MCF 10A (cell line): ENCODE measurements around the gene LMF1. TPM values are rescaled to one million over a fixed set of nuclear protein-coding genes. Genes with fewer than 3 reads are reported as not detected.
"Not testable (repeated sequence)": the region's sequence is repeated elsewhere in the genome, so short reads cannot be mapped to it uniquely, and the experiment has no call there.

Source experiments
- BruUV-seq: library from RNA; stranded (reverse); fragments of 400-500 nt; replicated peaks from 2 replicates; lab custom pipeline; 2021; lab: Mats Ljungman, UMichigan
- CTCF ChIA-PET: fragments of 300-600 bp; sonication (Branson Sonifier 250); formaldehyde crosslinking; extraction: SDS; loops from one replicate; lab custom pipeline; 2021; ENCODE audit warnings: antibody characterized with exemption, inconsistent platforms; lab: Yijun Ruan, JAX
- POLR2A ChIA-PET: fragments of 300-600, 350-650 bp; sonication (Branson Sonifier 250); formaldehyde crosslinking; extraction: SDS; loops from one replicate; lab custom pipeline; 2020; ENCODE audit warnings: antibody characterized with exemption, inconsistent platforms; lab: Yijun Ruan, JAX
- DNase-seq: peaks from one replicate; pipeline ENCODE4 v3.0.0-alpha.2; 2018; ENCODE audit not compliant: unreplicated experiment
- H3K27ac Mint-ChIP-seq: one replicate; pipeline ENCODE4 v1.8.0; 2022; ENCODE audit warnings: mild to moderate bottlenecking, low read depth, mixed read lengths; ENCODE audit not compliant: unreplicated experiment
- H3K27me3 Mint-ChIP-seq: one replicate; pipeline ENCODE4 v1.8.0; 2022; ENCODE audit warnings: mixed read lengths; ENCODE audit not compliant: insufficient read depth, unreplicated experiment
- H3K36me3 Mint-ChIP-seq: one replicate; pipeline ENCODE4 v1.8.0; 2022; ENCODE audit warnings: mild to moderate bottlenecking, moderate library complexity, mixed read lengths; ENCODE audit not compliant: insufficient read depth, unreplicated experiment
- H3K4me1 Mint-ChIP-seq: one replicate; pipeline ENCODE4 v1.8.0; 2022; ENCODE audit warnings: mixed read lengths; ENCODE audit not compliant: insufficient read depth, unreplicated experiment
- H3K4me3 Mint-ChIP-seq: one replicate; pipeline ENCODE4 v1.8.0; 2022; ENCODE audit warnings: mild to moderate bottlenecking, moderate library complexity, mixed read lengths; ENCODE audit not compliant: unreplicated experiment
- H3K9me3 Mint-ChIP-seq: one replicate; pipeline ENCODE4 v1.8.0; 2022; ENCODE audit warnings: mixed read lengths; ENCODE audit not compliant: unreplicated experiment
- CTCF ChIP-seq: fragments of 200-600 bp; IDR thresholded peaks from one replicate; pipeline ENCODE4 v1.8.0; 2022; ENCODE audit warnings: antibody characterized with exemption, mild to moderate bottlenecking; ENCODE audit not compliant: unreplicated experiment
- intact Hi-C: fragments of 100-400 bp; cut with micrococcal nuclease; formaldehyde crosslinking; loops from 2 replicates; pipeline ENCODE4 v1.14.1; 2022
- total RNA-seq: library from RNA; stranded (reverse); gene quantifications from 2 replicates; pipeline ENCODE4 v1.2.3, GENCODE V29; 2022

LMF1 gene
- total RNA-seq, 1 experiment from 2014 or later, result 9.9 TPM

GRCh38 chr16:951660-952301 lies 19.0 kb downstream of the LMF1 start:
- Mint-ChIP-seq H3K36me3 (no peaks in the 10 kb centered on the region), H3K9me3 (no peaks in the 10 kb centered on the region), H3K4me1 (no peaks in the 10 kb centered on the region), H3K27ac (no peak overlapping the region), H3K4me3 (no peak overlapping the region), H3K27me3 (no peaks in the 10 kb centered on the region)
- CTCF ChIA-PET, result no interaction called here
- no peak for TF ChIP-seq CTCF
- POLR2A ChIA-PET, result no interaction called here
- intact Hi-C loops, result no loop called here
- DNase-seq, result no peak
- no TSS peak for BruUV-seq

- H3K36me3 Mint-ChIP-seq, CTCF ChIA-PET, H3K27me3 Mint-ChIP-seq, POLR2A ChIA-PET, H3K9me3 Mint-ChIP-seq, DNase-seq, H3K4me1 Mint-ChIP-seq, BruUV-seq, intact Hi-C loops, H3K27ac Mint-ChIP-seq, H3K4me3 Mint-ChIP-seq: not testable (repeated sequence)
Measured at GRCh38 chr16:950733-951573, 19.8 kb downstream of the LMF1 start.

- H3K4me1 Mint-ChIP-seq, POLR2A ChIA-PET, DNase-seq, H3K36me3 Mint-ChIP-seq, intact Hi-C loops, H3K9me3 Mint-ChIP-seq, H3K27ac Mint-ChIP-seq, H3K4me3 Mint-ChIP-seq, BruUV-seq, CTCF ChIA-PET, H3K27me3 Mint-ChIP-seq: not testable (repeated sequence)
Measured at GRCh38 chr16:948767-949166, 22.0 kb downstream of the LMF1 start.

GRCh38 chr16:947922-948303 lies 22.9 kb downstream of the LMF1 start:
- intact Hi-C loops, H3K9me3 Mint-ChIP-seq, H3K27ac Mint-ChIP-seq, POLR2A ChIA-PET, H3K27me3 Mint-ChIP-seq, BruUV-seq, H3K36me3 Mint-ChIP-seq, CTCF ChIA-PET, H3K4me3 Mint-ChIP-seq, DNase-seq, H3K4me1 Mint-ChIP-seq: not testable (repeated sequence)

DNA sequence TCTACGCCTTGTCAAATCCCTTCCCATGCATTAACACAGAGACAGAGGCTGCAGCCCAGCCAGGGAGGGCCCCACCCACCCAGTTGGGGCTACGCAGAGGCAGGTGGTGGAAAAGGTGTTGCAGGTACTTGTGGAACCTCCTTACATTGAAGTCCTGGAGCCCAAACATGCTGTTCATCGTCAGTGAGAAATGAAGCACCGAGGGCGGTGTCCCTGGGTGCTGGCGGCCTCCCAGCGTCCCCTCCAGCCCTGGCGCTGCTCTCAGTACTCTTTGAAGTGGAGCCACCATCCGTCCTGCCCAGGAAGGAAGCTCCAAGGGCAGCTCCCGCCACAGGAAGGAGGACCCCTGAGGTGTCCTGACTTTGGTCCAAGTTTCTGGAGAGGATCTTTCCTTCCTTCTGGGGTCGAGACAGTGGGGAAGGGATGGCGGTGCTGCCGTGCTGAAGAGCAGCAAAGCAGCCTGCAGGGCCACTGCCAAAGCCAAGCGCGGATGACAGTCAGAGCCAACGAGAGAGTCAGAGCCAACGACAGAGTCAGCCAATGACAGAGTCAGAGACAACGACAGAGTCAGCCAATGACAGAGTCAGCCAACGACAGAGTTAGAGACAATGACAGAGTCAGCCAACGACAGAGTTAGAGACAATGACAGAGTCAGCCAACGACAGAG lies 23.4 kb downstream of the LMF1 start:
- intact Hi-C loops, result no loop called here
- H3K4me1 Mint-ChIP-seq, result no peaks in the 10 kb centered on the region
- H3K4me3 Mint-ChIP-seq, result no peak overlapping the region
- no peaks in the 10 kb centered on the region for H3K27me3 Mint-ChIP-seq
- DNase-seq, result no peak
- H3K27ac Mint-ChIP-seq, result no peak overlapping the region
- CTCF ChIA-PET, result no interaction called here
- H3K36me3 Mint-ChIP-seq, result no peaks in the 10 kb centered on the region
- POLR2A ChIA-PET, result no interaction called here
- no TSS peak for BruUV-seq
- H3K9me3 Mint-ChIP-seq, result peaks cover 12% of the 10 kb centered on the region
- TF ChIP-seq CTCF, result no peak
